Common myeloid progenitor, CD34-positive (primary cell): Measurements from ENCODE around the gene SERPINE1.

Experiments used
- CTCF ChIA-PET: fragments of 350-600 bp; sonication (Branson Sonifier 250); formaldehyde crosslinking; loops from one replicate; lab custom pipeline; 2021; ENCODE audit warnings: antibody characterized with exemption; lab: Charles Lee
- POLR2A ChIA-PET: fragments of 350-600 bp; sonication (Branson Sonifier 250); formaldehyde crosslinking; loops from one replicate; lab custom pipeline; 2021; ENCODE audit warnings: antibody characterized with exemption; lab: Charles Lee
- DNase-seq, 3 donors: peaks; one replicate each; pipeline versions ENCODE4 v3.0.0 to v3.0.0-alpha.2; 2013
- H3K27ac ChIP-seq, 2 experiments: 1 replicate in 1 of 2; 2 replicates in 1 of 2; pipeline ENCODE4 v1.7.0; 2013; ENCODE audit warnings: inconsistent platforms in 2 of 2, low read length in 2 of 2, mild to moderate bottlenecking in 2 of 2, low read depth in 1 of 2, moderate library complexity in 1 of 2; ENCODE audit not compliant: severe bottlenecking in 2 of 2, insufficient read depth in 1 of 2, poor library complexity in 1 of 2
- H3K27me3 ChIP-seq, 5 experiments: replicated peaks in 2 of 5; 1 replicate in 3 of 5; 2 replicates in 2 of 5; pipeline versions ENCODE4 v1.6.1 to v1.7.0; 2013; ENCODE audit warnings: low read length in 4 of 5, mild to moderate bottlenecking in 2 of 5, moderate library complexity in 2 of 5, inconsistent platforms in 1 of 5; ENCODE audit not compliant: insufficient read depth in 5 of 5, control insufficient read depth in 4 of 5
- H3K36me3 ChIP-seq, 4 experiments: 1 replicate in 2 of 4; 2 replicates in 2 of 4; pipeline versions ENCODE4 v1.6.1 to v1.7.0; 2013; ENCODE audit warnings: low read length in 3 of 4, control low read depth in 1 of 4, mild to moderate bottlenecking in 1 of 4; ENCODE audit not compliant: control insufficient read depth in 4 of 4, insufficient read depth in 4 of 4
- H3K4me1 ChIP-seq, 4 experiments: 1 replicate in 3 of 4; 2 replicates in 1 of 4; pipeline versions ENCODE4 v1.6.1 to v1.7.1; 2013; ENCODE audit warnings: low read length in 3 of 4, mild to moderate bottlenecking in 3 of 4, control low read depth in 1 of 4, inconsistent platforms in 1 of 4, moderate library complexity in 1 of 4; ENCODE audit not compliant: control insufficient read depth in 4 of 4, insufficient read depth in 4 of 4; ENCODE audit errors: control extremely low read depth in 1 of 4
- H3K4me3 ChIP-seq, 7 experiments: 1 replicate in 4 of 7; 2 replicates in 3 of 7; pipeline versions ENCODE4 v1.5.1 to v1.7.0; 2013; ENCODE audit warnings: mild to moderate bottlenecking in 7 of 7, low read length in 6 of 7, moderate library complexity in 6 of 7, inconsistent platforms in 2 of 7, low read depth in 2 of 7, control low read depth in 1 of 7; ENCODE audit not compliant: insufficient read depth in 4 of 7, control insufficient read depth in 1 of 7; ENCODE audit errors: extremely low read depth in 1 of 7
- H3K9me3 ChIP-seq, 5 experiments: 1 replicate in 4 of 5; 2 replicates in 1 of 5; pipeline versions ENCODE4 v1.6.1 to v1.7.1; 2013; ENCODE audit warnings: low read length in 4 of 5, mild to moderate bottlenecking in 2 of 5, inconsistent platforms in 1 of 5, low read depth in 1 of 5, moderate library complexity in 1 of 5; ENCODE audit not compliant: control insufficient read depth in 4 of 5, insufficient read depth in 2 of 5; ENCODE audit errors: control extremely low read depth in 1 of 5
- WGBS: methylation state at CpG from one replicate; pipeline ENCODE4 v1.1.5; 2013; ENCODE audit not compliant: insufficient coverage; 5-methylcytosine and 5-hydroxymethylcytosine counted together

SERPINE1 gene

DNA sequence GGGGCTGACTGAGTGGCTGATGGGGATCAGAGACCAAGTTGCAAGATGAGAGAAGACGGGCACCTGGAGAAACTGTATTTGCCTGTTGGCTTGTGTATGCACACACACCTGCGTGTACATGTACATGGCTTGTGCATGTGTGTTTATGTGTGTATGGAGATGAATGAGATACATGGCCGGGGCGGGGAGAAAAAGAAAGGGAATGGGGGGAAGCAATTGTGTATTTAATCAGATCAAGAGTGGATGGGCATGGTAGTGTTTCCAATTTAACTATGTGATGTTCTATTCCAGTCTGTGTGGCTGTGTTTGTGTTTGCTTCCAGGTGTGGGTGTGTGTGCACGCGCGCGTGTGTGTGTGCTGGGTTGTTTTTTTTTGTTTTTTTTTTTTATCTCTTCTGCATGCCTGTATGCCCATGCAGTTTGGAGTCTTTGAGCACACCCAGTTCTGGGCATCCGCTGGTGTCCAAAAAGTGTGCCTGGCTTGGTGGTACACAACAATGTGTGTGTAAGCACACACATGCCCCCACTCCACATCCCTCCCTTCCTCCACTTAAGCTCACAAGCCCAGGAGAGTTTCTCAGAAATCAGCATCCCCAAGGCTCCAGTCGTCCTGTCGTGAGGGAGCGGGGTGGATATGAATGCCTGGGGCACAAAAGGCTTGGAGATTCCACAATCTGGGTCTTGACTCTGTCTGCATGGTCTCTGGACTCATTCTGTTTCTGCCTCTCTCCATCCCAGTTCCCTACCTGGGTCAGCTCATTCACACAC, 40.9 kb downstream of the SERPINE1 start:
- peaks cover 0 to 64% (median 50%) of the 10 kb centered on the region in 4 experiments for H3K4me1 ChIP-seq
- DNase-seq = no peak
- no peak overlapping the region for H3K27ac ChIP-seq
- H3K4me3 ChIP-seq = no peak overlapping the region
- 6% methylated on average over 7 of the region's 12 CpGs for WGBS
- peaks cover 5 to 98% (median 65%) of the 10 kb centered on the region in 5 experiments for H3K27me3 ChIP-seq
- no peaks in the 10 kb centered on the region for H3K36me3 ChIP-seq
- no peaks in the 10 kb centered on the region for H3K9me3 ChIP-seq
- ChIA-PET POLR2A (interaction anchor here (0.6 kb wide), 1 partner anchor 86 kb away, joined by 4 read pairs; no protein-coding TSS in a partner anchor), CTCF (interaction anchor here (0.6 to 1.6 kb wide), 6 partner anchors 11 to 76 kb away, joined by 3 to 18 read pairs (median 4); no protein-coding TSS in a partner anchor)

DNA sequence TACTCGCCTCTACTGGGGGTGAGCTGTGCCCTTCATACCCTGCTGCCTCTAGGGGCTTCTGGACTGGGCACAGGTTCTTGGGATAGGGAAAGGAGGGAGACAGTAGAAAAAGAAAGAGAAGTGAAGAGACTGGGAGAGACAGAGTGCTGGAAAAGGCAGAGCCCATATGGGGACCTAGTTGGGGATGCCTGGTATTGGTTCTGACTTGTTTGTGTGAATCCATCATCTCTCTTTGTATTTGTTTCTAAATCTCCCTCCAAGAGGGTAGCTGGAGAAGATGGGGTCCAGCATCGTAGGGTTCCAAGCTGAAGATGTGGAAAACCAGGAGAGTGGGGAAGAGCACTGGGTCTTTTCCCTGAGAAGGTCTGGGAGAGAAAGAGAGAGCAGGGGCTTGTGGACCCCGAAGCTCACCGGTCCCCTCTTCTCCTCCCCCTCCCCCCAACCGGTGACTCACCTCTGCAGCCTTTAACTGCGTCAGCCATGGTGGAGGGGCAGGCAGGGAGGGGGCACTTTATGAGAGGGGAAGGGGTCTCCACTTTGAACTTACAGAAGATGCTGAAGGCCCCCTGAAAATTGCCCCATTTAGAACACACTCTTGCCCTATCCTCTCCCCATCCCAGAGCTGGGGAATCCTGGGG, 41.6 kb downstream of the SERPINE1 start:
- no peaks in the 10 kb centered on the region for H3K9me3 ChIP-seq
- no peak for DNase-seq
- WGBS = no CpG with 5 or more reads among the region's 6 CpGs
- no peaks in the 10 kb centered on the region for H3K36me3 ChIP-seq
- no peak overlapping the region for H3K4me3 ChIP-seq
- ChIA-PET CTCF (interaction anchor here (0.6 to 1.6 kb wide), 7 partner anchors 12 to 75 kb away, joined by 3 to 18 read pairs (median 3); no protein-coding TSS in a partner anchor), POLR2A (interaction anchor here (0.6 kb wide), 1 partner anchor 85 kb away, joined by 4 read pairs; no protein-coding TSS in a partner anchor)
- H3K27me3 ChIP-seq = peaks cover 5 to 99% (median 65%) of the 10 kb centered on the region in 5 experiments
- peaks cover 0 to 64% (median 50%) of the 10 kb centered on the region in 4 experiments for H3K4me1 ChIP-seq
- H3K27ac ChIP-seq = no peak overlapping the region

DNA sequence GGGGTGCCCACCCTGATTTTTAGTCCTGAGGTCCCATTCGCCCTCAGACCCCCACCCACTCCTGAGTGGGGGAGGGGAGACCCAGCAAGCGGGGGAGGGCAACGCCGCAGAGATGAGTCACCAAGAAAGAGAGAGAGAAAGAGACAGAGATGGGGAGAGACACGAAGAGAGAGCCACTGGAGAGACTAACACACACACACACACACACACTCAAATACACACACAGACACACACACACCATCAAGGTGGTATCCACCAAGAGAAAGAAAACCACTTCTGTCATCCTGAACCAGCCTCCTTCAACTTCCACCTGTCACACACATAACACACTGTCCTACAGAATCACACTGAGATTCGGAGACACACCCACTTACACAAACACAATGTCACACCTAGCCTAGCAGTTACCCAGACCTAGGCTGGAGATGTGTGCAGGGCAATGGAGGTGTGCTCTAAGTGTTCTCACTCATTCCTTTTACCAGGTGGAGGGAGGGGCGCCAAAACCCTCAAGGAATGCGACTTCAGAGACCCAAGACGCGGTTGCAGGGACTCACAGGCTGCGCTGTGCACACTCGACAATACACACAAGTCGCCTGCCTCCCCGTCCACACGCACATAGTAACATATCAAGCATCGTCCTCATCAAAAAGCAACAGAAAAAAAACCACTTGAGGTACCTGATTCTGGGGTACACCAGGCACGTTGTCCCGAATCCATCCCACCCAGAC, 42.4 kb downstream of the SERPINE1 start:
- Histone ChIP-seq H3K4me3 (no peak overlapping the region), H3K27ac (no peak overlapping the region), H3K4me1 (peaks cover 0 to 64% (median 48%) of the 10 kb centered on the region in 4 experiments), H3K9me3 (no peaks in the 10 kb centered on the region), H3K27me3 (peaks cover 5 to 99% (median 63%) of the 10 kb centered on the region in 5 experiments), H3K36me3 (no peaks in the 10 kb centered on the region)
- peak in 1 of 3 donors; percentile 28 for DNase-seq
- 0% methylated on average over 7 of the region's 18 CpGs for WGBS
- ChIA-PET POLR2A (no interaction called here), CTCF (interaction anchor here (0.6 to 3.1 kb wide), 7 partner anchors 12 to 113 kb away, joined by 3 to 19 read pairs (median 3); no protein-coding TSS in a partner anchor)

DNA sequence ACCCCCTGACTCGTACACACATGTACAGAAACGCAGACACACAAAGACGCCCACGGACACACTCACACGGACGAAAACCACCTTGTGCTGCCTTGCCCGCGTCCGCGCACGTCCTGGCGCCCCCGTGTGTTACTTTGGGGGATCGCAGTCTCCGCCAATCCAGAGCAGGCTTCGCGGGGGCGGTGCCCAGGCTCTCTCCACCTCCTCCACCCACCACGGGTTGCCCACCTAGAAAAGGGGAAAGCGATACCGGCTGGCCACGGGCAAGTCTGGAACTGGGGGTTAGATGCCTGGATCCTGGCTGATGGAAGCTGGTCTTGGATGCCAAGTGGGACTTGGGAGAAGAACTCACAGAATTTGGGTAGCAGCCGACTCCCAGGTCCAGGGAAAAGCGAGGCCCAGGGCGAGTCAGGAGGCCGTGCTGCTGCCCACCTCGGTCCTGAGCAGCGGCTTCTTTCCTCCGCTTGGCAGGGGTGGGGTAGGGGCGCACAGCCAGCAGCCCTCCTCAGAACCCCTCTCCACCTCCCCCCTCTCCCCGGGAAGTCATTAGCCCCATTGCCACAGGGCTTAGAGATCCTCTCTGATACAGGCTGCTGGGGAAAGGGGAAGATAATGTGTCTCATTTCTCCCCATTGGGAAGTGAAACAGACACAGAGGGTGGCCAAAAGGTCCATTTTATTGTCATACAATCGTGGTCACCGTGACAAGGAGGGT, 43.1 kb downstream of the SERPINE1 start:
- POLR2A ChIA-PET = no interaction called here
- 3% methylated on average over 20 of the region's 33 CpGs for WGBS
- no peak overlapping the region for H3K27ac ChIP-seq

DNA sequence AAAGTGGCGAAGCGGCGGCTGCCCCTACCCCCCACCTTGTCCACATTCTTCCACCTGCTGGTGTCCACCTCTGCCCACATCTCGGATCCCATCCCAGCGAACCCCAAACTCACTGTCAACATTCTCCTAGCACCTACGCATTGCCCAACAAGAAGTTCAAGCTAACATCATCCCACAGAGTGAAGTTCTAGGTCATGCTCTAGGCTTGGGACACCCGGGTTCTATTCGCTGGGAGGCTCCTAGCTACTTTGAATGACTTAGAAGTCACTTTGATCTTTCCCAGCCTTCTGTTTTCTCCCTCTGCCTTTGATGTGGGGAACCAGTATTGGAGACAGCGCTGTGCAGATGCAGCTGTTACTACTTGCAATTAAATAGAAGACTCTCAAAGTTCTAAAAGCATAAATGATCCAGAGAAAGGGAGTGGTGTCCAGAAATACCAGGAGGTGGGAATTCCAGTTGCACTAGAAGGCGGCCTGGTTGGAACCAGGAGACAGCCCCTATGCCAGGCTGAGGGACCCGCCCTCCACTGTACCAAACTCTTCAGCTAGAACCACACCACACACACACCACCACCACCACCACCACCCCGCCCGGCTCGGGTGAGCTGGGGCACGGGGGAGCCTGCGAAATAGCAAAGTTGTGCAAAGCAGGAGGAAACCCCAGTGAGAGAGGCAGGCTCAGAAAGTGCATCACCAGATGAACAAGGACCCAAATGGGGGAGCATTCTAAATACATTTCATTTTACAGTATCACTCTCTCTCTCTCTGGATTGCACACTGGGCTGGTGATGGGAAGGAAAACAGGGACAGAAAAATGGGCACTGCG, 43.9 kb downstream of the SERPINE1 start:
- peak in 2 of 3 donors; percentile 38 to 56 for DNase-seq
- 3% methylated on average over 14 of the region's 17 CpGs for WGBS
- Histone ChIP-seq H3K27ac (no peak overlapping the region), H3K27me3 (peaks cover 5 to 100% (median 68%) of the 10 kb centered on the region in 5 experiments), H3K9me3 (no peaks in the 10 kb centered on the region), H3K4me1 (peaks cover 0 to 55% (median 42%) of the 10 kb centered on the region in 4 experiments), H3K36me3 (no peaks in the 10 kb centered on the region), H3K4me3 (no peak overlapping the region)
- POLR2A ChIA-PET = no interaction called here
- CTCF ChIA-PET = interaction anchor here (0.9 to 3.1 kb wide), 10 partner anchors 14 to 112 kb away, joined by 3 to 19 read pairs (median 4); no protein-coding TSS in a partner anchor

More for the DNA sequence above, 43.1 kb downstream of the SERPINE1 start:
- CTCF ChIA-PET = interaction anchor here (0.9 to 3.1 kb wide), 7 partner anchors 13 to 113 kb away, joined by 3 to 19 read pairs (median 4); no protein-coding TSS in a partner anchor
- H3K36me3 ChIP-seq = no peaks in the 10 kb centered on the region
- H3K9me3 ChIP-seq = no peaks in the 10 kb centered on the region
- H3K4me3 ChIP-seq = no peak overlapping the region
- H3K27me3 ChIP-seq = peaks cover 5 to 99% (median 63%) of the 10 kb centered on the region in 5 experiments
- H3K4me1 ChIP-seq = peaks cover 0 to 62% (median 47%) of the 10 kb centered on the region in 4 experiments
- peak; percentile 69 to 87 (median 85) for DNase-seq
